Measurements from ENCODE around the gene OPA3. TPM values are rescaled to one million over a fixed set of nuclear protein-coding genes. Genes with fewer than 3 reads are reported as not detected.

Gene OPA3
- total RNA-seq, 1 experiment from 2014 or later, result 15.2 TPM

DNA sequence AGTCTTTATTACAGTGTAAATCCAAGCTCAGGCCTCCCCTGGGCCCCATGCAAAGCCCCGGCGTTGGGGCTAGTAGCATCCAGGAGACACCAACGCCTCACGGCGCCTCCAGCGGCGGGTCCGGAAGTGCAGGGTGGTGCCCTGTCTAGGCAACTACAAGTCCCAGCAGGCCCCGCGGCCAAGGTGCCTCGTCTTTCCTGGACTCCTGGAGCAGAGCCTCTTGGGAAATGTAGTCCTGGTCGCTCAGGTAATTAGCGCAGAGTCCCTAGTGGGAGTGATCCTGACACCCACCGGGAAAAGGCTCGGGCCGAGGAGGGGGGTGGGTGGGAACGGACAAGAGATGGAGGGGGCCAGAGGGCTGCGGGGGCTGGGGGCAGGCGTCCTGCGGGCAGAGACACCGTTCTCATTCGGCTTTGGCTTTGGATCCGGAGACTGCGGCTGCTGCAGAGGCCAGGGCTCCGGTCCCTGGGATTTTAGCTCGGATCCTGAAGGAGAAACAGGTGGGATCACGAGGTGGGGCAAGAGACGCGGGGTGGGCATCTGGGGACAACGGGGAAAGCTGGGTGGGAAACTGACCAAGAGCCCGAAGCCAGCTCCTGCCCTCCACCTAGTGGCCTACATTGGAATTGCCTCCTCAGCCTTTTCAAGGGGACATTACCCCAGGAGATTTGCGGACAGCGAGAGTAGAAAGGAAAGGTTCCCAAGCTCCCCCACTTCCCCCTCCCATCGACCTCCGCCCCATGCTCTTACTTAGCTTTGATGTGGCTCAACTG lies 99.1 kb downstream of the OPA3 start:
- peak overlapping the region; percentile 62 for H3K4me3 ChIP-seq
- H2AFZ ChIP-seq, result peak overlapping the region; percentile 86
- no peaks in the 10 kb centered on the region for H3K27me3 ChIP-seq (ENCODE audit: insufficient read depth, low read depth)
- intact Hi-C loops (cut with micrococcal nuclease; ENCODE audit: unreplicated experiment), result loop anchor here (2.0 kb wide), 1 partner anchor 157 kb away; no protein-coding TSS in a partner anchor
- H3K36me3 ChIP-seq (ENCODE audit: low read depth), result no peaks in the 10 kb centered on the region
- TSS peak; percentile 31 for BruUV-seq (replicated peaks)
- peaks cover 14% of the 10 kb centered on the region; the same call in 1 of the 2 replicates for H3F3A ChIP-seq (ENCODE audit: insufficient read depth, low read depth)
- H4K20me1 ChIP-seq (ENCODE audit: insufficient read depth), result no peaks in the 10 kb centered on the region
- H3K9me2 ChIP-seq (ENCODE audit: insufficient read depth), result no peaks in the 10 kb centered on the region
- no peaks in the 10 kb centered on the region for H3K4me1 ChIP-seq (replicated peaks; ENCODE audit: insufficient read depth)
- POLR2A ChIA-PET (ENCODE audit: unreplicated experiment), result interaction anchor here (0.6 to 0.9 kb wide), 3 partner anchors 46 to 678 kb away, joined by 3 to 7 read pairs (median 3); no protein-coding TSS in a partner anchor
- CTCF ChIA-PET, result interaction anchor here (0.5 to 1.7 kb wide), 11 partner anchors 10 to 465 kb away, joined by 3 to 12 read pairs (median 4); no protein-coding TSS in a partner anchor
- no peak for TF ChIP-seq EZH2 (IDR thresholded peaks at IDR 0.05; ENCODE audit: low read depth)
- TF ChIP-seq, protein P1, sequence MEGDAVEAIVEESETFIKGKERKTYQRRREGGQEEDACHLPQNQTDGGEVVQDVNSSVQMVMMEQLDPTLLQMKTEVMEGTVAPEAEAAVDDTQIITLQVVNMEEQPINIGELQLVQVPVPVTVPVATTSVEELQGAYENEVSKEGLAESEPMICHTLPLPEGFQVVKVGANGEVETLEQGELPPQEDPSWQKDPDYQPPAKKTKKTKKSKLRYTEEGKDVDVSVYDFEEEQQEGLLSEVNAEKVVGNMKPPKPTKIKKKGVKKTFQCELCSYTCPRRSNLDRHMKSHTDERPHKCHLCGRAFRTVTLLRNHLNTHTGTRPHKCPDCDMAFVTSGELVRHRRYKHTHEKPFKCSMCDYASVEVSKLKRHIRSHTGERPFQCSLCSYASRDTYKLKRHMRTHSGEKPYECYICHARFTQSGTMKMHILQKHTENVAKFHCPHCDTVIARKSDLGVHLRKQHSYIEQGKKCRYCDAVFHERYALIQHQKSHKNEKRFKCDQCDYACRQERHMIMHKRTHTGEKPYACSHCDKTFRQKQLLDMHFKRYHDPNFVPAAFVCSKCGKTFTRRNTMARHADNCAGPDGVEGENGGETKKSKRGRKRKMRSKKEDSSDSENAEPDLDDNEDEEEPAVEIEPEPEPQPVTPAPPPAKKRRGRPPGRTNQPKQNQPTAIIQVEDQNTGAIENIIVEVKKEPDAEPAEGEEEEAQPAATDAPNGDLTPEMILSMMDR (conservative IDR thresholded peaks at IDR 0.05), result peak; percentile 87
- H3K9me3 ChIP-seq (ENCODE audit: insufficient read depth, low read depth), result no peaks in the 10 kb centered on the region
- peak; percentile 91 to 97 for DNase-seq
- no peaks in the 10 kb centered on the region for H3K79me2 ChIP-seq (ENCODE audit: low read depth)
- H3K4me2 ChIP-seq, result peak overlapping the region; percentile 88
- H3K27ac ChIP-seq, result no peak overlapping the region

- Histone ChIP-seq H3K27me3 (ENCODE audit: insufficient read depth, low read depth) (no peaks in the 10 kb centered on the region), H3K4me2 (no peak overlapping the region), H3K9me3 (ENCODE audit: insufficient read depth, low read depth) (no peaks in the 10 kb centered on the region), H3K27ac (no peak overlapping the region), H3K36me3 (ENCODE audit: low read depth) (no peaks in the 10 kb centered on the region), H3F3A (ENCODE audit: insufficient read depth, low read depth) (peaks cover 17% of the 10 kb centered on the region; the same call in 1 of the 2 replicates), H3K4me1 (replicated peaks; ENCODE audit: insufficient read depth) (no peaks in the 10 kb centered on the region; the same call in 1 of the 2 replicates), H3K4me3 (no peak overlapping the region), H4K20me1 (ENCODE audit: insufficient read depth) (no peaks in the 10 kb centered on the region), H3K79me2 (ENCODE audit: low read depth) (no peaks in the 10 kb centered on the region), H2AFZ (no peak overlapping the region), H3K9me2 (ENCODE audit: insufficient read depth) (no peaks in the 10 kb centered on the region)
- BruUV-seq (replicated peaks), result no TSS peak
- POLR2A ChIA-PET (ENCODE audit: unreplicated experiment), result no interaction called here
- DNase-seq, result no peak
- intact Hi-C loops (cut with micrococcal nuclease; ENCODE audit: unreplicated experiment), result loop anchor here (2.0 kb wide), 1 partner anchor 158 kb away; no protein-coding TSS in a partner anchor
- CTCF ChIA-PET, result interaction anchor here (0.5 to 1.7 kb wide), 5 partner anchors 11 to 193 kb away, joined by 4 to 12 read pairs (median 6); no protein-coding TSS in a partner anchor
- TF ChIP-seq, protein P1 (conservative IDR thresholded peaks at IDR 0.05), result no peak
- no peak for TF ChIP-seq EZH2 (IDR thresholded peaks at IDR 0.05; ENCODE audit: low read depth)
Measured at GRCh38 chr19:45484273-45484945, 100.2 kb downstream of the OPA3 start.

- Histone ChIP-seq H3K4me2 (no peak overlapping the region), H3F3A (ENCODE audit: insufficient read depth, low read depth) (peaks cover 29% of the 10 kb centered on the region), H3K36me3 (ENCODE audit: low read depth) (no peaks in the 10 kb centered on the region), H3K4me3 (no peak overlapping the region), H3K27me3 (ENCODE audit: insufficient read depth, low read depth) (no peaks in the 10 kb centered on the region), H3K79me2 (ENCODE audit: low read depth) (no peaks in the 10 kb centered on the region), H3K9me2 (ENCODE audit: insufficient read depth) (no peaks in the 10 kb centered on the region), H4K20me1 (ENCODE audit: insufficient read depth) (no peaks in the 10 kb centered on the region), H3K4me1 (replicated peaks; ENCODE audit: insufficient read depth) (peaks cover 2% of the 10 kb centered on the region), H3K27ac (no peak overlapping the region), H2AFZ (no peak overlapping the region), H3K9me3 (ENCODE audit: insufficient read depth, low read depth) (no peaks in the 10 kb centered on the region)
- ChIA-PET POLR2A (ENCODE audit: unreplicated experiment) (no interaction called here), CTCF (no interaction called here)
- no peak for DNase-seq
- intact Hi-C loops (cut with micrococcal nuclease; ENCODE audit: unreplicated experiment), result no loop called here
- no TSS peak for BruUV-seq (replicated peaks)
- no peak for TF ChIP-seq EZH2 (IDR thresholded peaks at IDR 0.05; ENCODE audit: low read depth)
- TF ChIP-seq, protein P1 (conservative IDR thresholded peaks at IDR 0.05), result no peak
Measured at GRCh38 chr19:45483033-45483432, 101.6 kb downstream of the OPA3 start.

Measured in PC-9 (cell line).